ENCODE data around the gene C12orf57. TPM values are rescaled to one million over a fixed set of nuclear protein-coding genes. Genes with fewer than 3 reads are reported as not detected.
A peak's percentile ranks its signal among the peaks of the same experiment; 100 is the strongest.

C12orf57 gene
- total RNA-seq, 1 experiment from 2014 or later = 111 TPM

- Mint-ChIP-seq H3K4me3 (ENCODE audit: unreplicated experiment) (peak overlapping the region; percentile 73), H3K4me1 (ENCODE audit: low read depth, unreplicated experiment) (peaks cover 30% of the 10 kb centered on the region), H3K27me3 (ENCODE audit: insufficient read depth, unreplicated experiment) (no peaks in the 10 kb centered on the region), H3K27ac (ENCODE audit: unreplicated experiment) (peak overlapping the region; percentile 92), H3K9me3 (ENCODE audit: unreplicated experiment) (no peaks in the 10 kb centered on the region), H3K36me3 (ENCODE audit: insufficient read depth, unreplicated experiment) (peaks cover 84% of the 10 kb centered on the region)
- DNase-seq = no peak
- intact Hi-C loops (cut with micrococcal nuclease; ENCODE audit: unreplicated experiment) = no loop called here
- POLR2A ChIA-PET = no interaction called here
- Histone ChIP-seq H3K4me1 (peaks cover 13% of the 10 kb centered on the region), H3K4me3 (ENCODE audit: low read depth, low read length) (no peak overlapping the region), H3K9me3 (no peaks in the 10 kb centered on the region), H3K36me3 (ENCODE audit: control insufficient read depth, insufficient read depth, low read length) (peaks cover 14% of the 10 kb centered on the region), H3K27me3 (replicated peaks; ENCODE audit: control insufficient read depth, insufficient read depth, low read length) (no peaks in the 10 kb centered on the region)
- CTCF ChIA-PET = no interaction called here
- TF ChIP-seq CTCF (IDR thresholded peaks at IDR 0.05; ENCODE audit: insufficient read depth in 1 of 2, low read depth in 1 of 2, low read length in 1 of 2, severe bottlenecking in 1 of 2, unreplicated experiment in 1 of 2) = no peak
- no TSS peak for BruUV-seq (replicated peaks)
Observed at GRCh38 chr12:6935371-6936193, 8.2 kb upstream of the C12orf57 start.

- no peaks in the 10 kb centered on the region for H3K9me3 ChIP-seq
- no peaks in the 10 kb centered on the region for H3K27me3 ChIP-seq (replicated peaks; ENCODE audit: control insufficient read depth, insufficient read depth, low read length)
- no peak for DNase-seq
- H3K27ac Mint-ChIP-seq (ENCODE audit: unreplicated experiment) = peak overlapping the region; percentile 92
- H3K4me1 ChIP-seq = peaks cover 10% of the 10 kb centered on the region
- peaks cover 84% of the 10 kb centered on the region for H3K36me3 Mint-ChIP-seq (ENCODE audit: insufficient read depth, unreplicated experiment)
- intact Hi-C loops (cut with micrococcal nuclease; ENCODE audit: unreplicated experiment) = no loop called here
- CTCF ChIA-PET = no interaction called here
- H3K4me1 Mint-ChIP-seq (ENCODE audit: low read depth, unreplicated experiment) = peaks cover 25% of the 10 kb centered on the region
- no peaks in the 10 kb centered on the region for H3K9me3 Mint-ChIP-seq (ENCODE audit: unreplicated experiment)
- peak overlapping the region; percentile 73 for H3K4me3 Mint-ChIP-seq (ENCODE audit: unreplicated experiment)
- no TSS peak for BruUV-seq (replicated peaks)
- POLR2A ChIA-PET = no interaction called here
- no peak overlapping the region for H3K4me3 ChIP-seq (ENCODE audit: low read depth, low read length)
- peaks cover 14% of the 10 kb centered on the region for H3K36me3 ChIP-seq (ENCODE audit: control insufficient read depth, insufficient read depth, low read length)
- TF ChIP-seq CTCF (IDR thresholded peaks at IDR 0.05; ENCODE audit: insufficient read depth in 1 of 2, low read depth in 1 of 2, low read length in 1 of 2, severe bottlenecking in 1 of 2, unreplicated experiment in 1 of 2) = no peak
- H3K27me3 Mint-ChIP-seq (ENCODE audit: insufficient read depth, unreplicated experiment) = no peaks in the 10 kb centered on the region
Observed at GRCh38 chr12:6936194-6936635, 7.6 kb upstream of the C12orf57 start.

GRCh38 chr12:6936636-6937480 is 7.0 kb upstream of the C12orf57 start:
- intact Hi-C loops (cut with micrococcal nuclease; ENCODE audit: unreplicated experiment) = loop anchor here (1.0 kb wide), 1 partner anchor 64 kb away; the partner anchor contains the start of gene SPSB2
- Mint-ChIP-seq H3K4me3 (ENCODE audit: unreplicated experiment) (peak overlapping the region; percentile 73), H3K36me3 (ENCODE audit: insufficient read depth, unreplicated experiment) (peaks cover 88% of the 10 kb centered on the region), H3K4me1 (ENCODE audit: low read depth, unreplicated experiment) (peaks cover 25% of the 10 kb centered on the region), H3K9me3 (ENCODE audit: unreplicated experiment) (no peaks in the 10 kb centered on the region), H3K27me3 (ENCODE audit: insufficient read depth, unreplicated experiment) (no peaks in the 10 kb centered on the region), H3K27ac (ENCODE audit: unreplicated experiment) (peak overlapping the region; percentile 92)
- ChIA-PET CTCF (interaction anchor here (0.9 to 3.0 kb wide), 11 partner anchors 10 to 170 kb away, joined by 3 to 56 read pairs (median 10); partner anchors contain the start of genes ATN1, CDCA3, SPSB2 and USP5), POLR2A (interaction anchor here (1.1 to 1.3 kb wide), 10 partner anchors 8 to 466 kb away, joined by 3 to 20 read pairs (median 9); partner anchors contain the start of genes ATN1, CDCA3, SPSB2 and USP5)
- no peak for TF ChIP-seq CTCF (IDR thresholded peaks at IDR 0.05; ENCODE audit: insufficient read depth in 1 of 2, low read depth in 1 of 2, low read length in 1 of 2, severe bottlenecking in 1 of 2, unreplicated experiment in 1 of 2)
- H3K9me3 ChIP-seq = no peaks in the 10 kb centered on the region
- H3K27me3 ChIP-seq (replicated peaks; ENCODE audit: control insufficient read depth, insufficient read depth, low read length) = no peaks in the 10 kb centered on the region
- DNase-seq = no peak
- peak overlapping the region; percentile 55 for H3K4me3 ChIP-seq (ENCODE audit: low read depth, low read length)
- H3K4me1 ChIP-seq = peaks cover 10% of the 10 kb centered on the region
- no TSS peak for BruUV-seq (replicated peaks)
- peaks cover 14% of the 10 kb centered on the region for H3K36me3 ChIP-seq (ENCODE audit: control insufficient read depth, insufficient read depth, low read length)

All from Caco-2 (cell line).